Activated CD8-positive, alpha-beta memory T cell treated with anti-CD3 and anti-CD28 coated beads, Interleukin-2, amount 50 U/mL, for 4 hours (primary cell): ENCODE measurements around the gene AHCYL2.
"Not testable (repeated sequence)": the region's sequence is repeated elsewhere in the genome, so short reads cannot be mapped to it uniquely, and the experiment has no call there.

Source experiments
- DNase-seq: peaks from one replicate; pipeline ENCODE4 v3.0.0-alpha.2; 2020

Gene AHCYL2

DNA sequence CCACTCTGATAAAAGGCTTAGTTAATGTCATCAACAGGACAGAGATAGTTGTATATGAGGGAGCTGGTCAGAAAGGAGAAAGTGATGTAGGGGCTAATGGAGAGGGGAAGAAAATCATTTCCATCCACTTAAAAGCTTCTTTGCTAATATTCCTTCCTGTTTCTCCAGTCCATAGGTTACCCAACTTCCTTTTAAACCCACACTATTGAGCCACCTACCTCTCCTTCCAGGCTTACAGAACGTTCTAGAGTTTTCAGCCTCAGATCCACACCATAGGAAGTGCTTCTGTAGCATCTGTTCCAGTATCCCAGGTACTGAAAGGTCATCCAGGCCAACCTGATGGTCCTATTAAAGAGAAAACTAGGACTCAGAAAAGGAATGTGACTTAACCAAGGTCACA lies 237.6 kb downstream of the AHCYL2 start:
- DNase-seq: no peak

DNA sequence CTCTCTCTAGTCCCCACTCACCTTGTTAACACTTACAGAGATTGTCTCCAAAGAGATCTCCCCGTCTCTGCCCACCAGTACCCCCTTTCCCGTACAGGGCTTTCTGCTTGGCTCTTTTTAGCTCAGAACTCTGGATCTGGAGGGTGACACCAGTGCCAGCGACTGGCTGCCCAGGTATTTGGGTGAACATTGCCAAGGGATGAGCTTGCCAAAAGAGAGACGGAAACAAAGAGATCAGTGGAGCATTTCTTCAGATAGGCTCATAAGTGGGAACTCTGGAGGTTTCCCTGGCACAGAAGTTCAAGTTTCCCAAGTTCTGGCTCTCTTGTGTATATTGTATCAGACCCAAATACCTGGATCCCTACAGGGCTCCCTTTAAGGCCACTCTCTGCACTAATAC lies 239.4 kb downstream of the AHCYL2 start:
- DNase-seq: no peak

DNA sequence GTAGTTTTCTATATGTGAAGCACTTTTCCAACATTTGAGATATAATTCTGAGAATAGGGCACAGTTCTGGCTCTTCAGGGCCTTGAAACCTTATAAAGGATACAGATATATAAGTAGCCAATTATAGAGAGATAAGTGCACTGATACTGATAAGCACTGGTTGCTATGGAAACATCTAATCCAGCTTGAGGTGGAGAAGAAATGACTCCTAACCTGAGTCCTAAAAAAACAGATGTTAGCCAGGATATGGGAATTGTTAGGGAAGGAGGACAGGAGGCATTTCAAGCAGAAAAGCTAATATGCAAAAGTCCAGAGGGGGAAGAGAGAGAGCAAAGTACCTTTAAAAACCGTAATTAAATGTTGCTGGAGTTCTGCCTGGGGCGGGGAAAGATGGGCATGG lies 240.2 kb downstream of the AHCYL2 start:
- no peak for DNase-seq

DNA sequence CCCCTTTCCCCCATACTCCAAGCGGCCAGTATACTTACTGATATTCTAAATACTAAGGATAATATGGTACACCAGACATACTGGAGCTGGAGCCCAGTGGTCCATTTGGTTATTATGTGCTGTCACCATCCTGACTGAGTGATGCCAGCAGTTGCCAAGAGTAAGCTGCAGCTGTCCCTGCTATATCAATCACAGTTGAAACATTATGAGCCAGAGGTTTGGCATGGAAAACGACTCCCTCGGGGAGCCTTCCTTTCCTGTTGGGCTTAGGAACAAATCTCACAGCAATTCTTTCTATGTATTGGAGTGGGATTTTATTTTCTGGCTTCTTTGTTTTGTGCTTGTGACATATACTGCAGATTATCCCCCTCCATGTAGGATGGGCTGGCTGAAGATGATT lies 242.0 kb downstream of the AHCYL2 start:
- no peak for DNase-seq

DNA sequence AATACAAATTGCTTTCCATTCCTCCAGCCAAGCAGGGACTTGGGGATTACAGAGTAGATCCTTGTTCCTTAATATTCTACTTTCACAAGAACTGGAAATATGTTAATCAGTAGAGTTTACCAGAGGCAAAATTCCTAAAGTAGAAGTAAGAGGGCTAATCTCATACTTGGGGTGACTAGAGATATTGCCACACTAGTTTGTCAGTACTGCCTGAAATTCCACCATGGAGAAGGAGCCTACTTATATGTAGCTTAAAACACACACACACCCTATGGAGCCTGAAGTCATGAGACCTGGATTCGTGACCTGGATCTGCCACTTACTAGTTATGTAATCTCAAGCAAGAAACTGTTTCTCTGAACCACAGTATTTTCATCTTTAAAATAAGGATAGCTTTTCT lies 243.3 kb downstream of the AHCYL2 start:
- no peak for DNase-seq

DNA sequence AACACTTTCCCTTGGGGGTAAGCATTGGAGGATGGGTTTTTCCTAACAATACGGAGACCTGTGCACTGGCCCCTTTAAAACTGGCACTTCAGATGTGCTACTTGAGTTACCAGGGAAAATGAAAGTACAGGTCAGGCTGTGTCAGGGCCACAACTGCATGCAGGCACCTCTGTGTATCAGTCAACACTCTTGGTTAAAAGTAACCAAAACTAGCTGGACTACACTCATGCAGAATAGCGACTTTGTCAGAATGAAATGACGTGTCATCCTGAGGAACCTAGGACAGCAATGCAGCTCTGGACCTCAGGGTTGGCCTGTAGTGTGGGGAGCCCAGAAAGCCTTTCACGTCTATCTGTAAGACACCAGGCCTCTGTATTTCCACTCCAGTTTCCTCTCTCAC lies 243.7 kb downstream of the AHCYL2 start:
- no peak for DNase-seq

DNA sequence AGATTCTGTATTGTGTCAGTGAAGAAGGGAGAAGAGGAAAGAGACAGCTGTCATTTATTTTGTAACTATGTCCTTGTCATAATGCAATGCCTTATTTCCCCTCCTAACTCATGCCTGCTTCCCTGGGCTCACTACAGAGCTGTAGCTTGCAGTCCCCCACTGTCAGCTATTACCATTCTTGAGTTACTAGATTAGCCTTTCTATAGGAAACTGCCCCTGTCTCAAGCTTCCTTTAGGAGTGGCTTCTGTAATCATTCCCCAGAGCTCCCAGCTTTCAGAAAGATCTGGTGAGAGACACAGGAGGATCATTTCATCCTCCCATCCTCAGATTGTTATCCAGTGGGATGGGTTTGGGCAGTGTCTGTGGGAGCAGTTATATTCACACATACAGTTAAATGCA lies 245.1 kb downstream of the AHCYL2 start:
- DNase-seq: no peak

DNA sequence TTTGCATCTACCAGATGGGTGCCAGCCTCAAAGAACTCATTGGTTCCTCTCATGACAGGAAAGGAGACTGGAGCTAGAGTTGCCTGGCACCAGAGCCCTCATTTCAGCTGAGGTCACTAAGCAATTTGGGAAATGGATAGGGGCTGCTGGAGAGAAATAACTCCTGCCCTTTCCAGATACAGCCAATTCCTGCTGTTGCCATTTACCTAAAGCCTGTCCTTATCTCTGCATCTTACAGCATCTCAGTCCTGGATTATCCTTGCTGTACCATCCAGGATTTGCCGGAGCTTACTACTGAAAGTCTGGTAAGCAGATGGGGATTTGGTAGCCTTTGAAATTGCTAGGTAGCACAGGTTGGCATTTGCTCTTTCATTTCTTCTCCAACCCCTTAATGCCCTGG lies 245.6 kb downstream of the AHCYL2 start:
- DNase-seq: no peak

DNA sequence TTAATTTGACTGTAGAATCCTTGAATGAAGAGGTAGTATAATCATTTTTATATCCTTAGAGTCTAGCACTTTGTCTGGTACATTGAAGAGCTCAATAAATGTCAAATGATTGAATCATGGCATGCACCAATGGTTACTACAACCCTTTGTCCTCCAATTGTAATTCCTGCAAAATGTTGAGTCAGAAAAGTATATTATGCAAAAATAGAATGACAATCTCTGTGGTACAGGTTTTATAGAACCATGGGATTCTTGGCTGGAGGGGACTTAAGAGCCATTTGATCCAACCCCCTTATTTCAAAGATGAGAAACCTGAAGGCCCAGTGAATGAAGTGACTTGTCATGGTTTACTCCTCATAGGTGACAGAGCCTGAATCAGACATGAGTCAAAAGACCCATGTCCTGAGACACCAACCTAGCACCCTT lies 246.6 kb downstream of the AHCYL2 start:
- no peak for DNase-seq

DNA sequence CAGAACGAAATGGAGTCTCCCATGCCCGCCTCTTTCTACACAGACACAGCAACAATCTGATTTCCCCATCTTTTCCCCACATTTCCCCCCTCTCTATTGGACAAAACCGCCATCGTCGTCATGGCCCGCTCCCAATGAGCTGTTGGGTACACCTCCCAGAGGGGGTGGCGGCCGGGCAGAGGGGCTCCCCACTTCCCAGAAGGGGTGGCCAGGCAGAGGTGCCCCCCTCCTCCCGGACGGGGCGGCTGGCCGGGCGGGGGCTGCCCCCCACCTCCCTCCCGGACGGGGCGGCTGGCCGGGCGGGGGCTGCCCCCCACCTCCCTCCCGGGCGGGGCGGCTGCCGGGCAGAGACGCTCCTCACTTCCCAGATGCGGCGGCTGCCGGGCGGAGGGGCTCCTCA lies 251.1 kb downstream of the AHCYL2 start:
- DNase-seq: not testable (repeated sequence)

DNA sequence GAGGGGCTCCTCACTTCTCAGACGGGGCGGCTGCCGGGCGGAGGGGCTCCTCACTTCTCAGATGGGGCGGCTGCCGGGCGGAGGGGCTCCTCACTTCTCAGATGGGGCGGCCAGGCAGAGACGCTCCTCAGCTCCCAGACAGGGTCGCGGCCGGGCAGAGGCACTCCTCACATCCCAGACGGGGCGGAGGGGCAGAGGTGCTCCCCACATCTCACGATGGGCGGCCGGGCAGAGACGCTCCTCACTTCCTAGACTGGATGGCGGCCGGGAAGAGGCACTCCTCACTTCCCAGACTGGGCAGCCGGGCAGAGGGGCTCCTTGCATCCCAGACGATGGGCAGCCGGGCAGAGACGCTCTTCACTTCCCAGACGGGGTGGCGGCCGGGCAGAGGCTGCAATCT lies 251.6 kb downstream of the AHCYL2 start:
- DNase-seq: not testable (repeated sequence)
